ENCODE results near the gene FEN1.

DNA sequence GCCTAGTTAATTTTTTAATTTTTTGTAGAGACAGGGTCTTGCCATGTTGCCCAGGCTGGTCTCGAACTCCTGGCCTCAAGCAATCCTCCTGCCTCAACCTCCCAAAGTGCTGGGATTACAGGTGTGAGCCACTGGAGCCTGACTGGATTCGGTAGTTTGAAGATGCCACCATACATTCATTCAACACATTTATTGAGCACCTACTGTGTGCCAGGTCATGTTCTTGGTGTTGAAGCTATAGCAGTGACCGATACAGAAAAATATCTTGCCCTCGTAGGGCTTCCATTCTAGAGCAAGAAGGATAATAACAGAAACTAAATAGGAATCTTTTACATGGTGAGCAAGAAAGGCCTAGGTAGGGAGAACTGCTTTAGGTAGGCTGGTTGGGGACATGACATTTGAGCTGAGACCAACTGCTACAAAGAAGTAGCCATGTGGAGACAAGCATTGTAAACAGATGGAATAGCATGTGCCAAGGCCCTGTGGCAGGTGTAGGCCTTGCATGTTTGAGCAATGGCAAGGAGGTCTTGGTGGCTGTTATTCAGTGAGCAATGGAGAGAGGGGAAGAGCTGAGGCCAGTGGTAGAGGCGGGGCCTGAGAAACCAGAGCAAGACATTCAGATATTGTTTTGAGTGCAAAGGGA, 42.0 kb upstream of the FEN1 start:
- TF ChIP-seq POLR2A (IDR thresholded peaks at IDR 0.05): no peak
- TF ChIP-seq, protein P1, sequence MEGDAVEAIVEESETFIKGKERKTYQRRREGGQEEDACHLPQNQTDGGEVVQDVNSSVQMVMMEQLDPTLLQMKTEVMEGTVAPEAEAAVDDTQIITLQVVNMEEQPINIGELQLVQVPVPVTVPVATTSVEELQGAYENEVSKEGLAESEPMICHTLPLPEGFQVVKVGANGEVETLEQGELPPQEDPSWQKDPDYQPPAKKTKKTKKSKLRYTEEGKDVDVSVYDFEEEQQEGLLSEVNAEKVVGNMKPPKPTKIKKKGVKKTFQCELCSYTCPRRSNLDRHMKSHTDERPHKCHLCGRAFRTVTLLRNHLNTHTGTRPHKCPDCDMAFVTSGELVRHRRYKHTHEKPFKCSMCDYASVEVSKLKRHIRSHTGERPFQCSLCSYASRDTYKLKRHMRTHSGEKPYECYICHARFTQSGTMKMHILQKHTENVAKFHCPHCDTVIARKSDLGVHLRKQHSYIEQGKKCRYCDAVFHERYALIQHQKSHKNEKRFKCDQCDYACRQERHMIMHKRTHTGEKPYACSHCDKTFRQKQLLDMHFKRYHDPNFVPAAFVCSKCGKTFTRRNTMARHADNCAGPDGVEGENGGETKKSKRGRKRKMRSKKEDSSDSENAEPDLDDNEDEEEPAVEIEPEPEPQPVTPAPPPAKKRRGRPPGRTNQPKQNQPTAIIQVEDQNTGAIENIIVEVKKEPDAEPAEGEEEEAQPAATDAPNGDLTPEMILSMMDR (IDR thresholded peaks at IDR 0.05): no peak

Measured in body of pancreas (tissue), 4 donors.